ENCODE measurements around the gene SERPINA4. TPM values are rescaled to one million over a fixed set of nuclear protein-coding genes. Genes with fewer than 3 reads are reported as not detected.
A peak's percentile ranks its signal among the peaks of the same experiment; 100 is the strongest.

SERPINA4 gene
- total and polyA plus RNA-seq, 11 donors: not detected

- peaks cover 0 to 10% (median 0%) of the 10 kb centered on the region in 9 donors for H3K27me3 ChIP-seq
- TF ChIP-seq CTCF (IDR thresholded peaks at IDR 0.05): no peak
- no peak for TF ChIP-seq POLR2A (IDR thresholded peaks at IDR 0.05)
- no peak for ATAC-seq
- peaks cover 0 to 9% (median 0%) of the 10 kb centered on the region in 12 donors for H3K4me1 ChIP-seq
- H3K9me3 ChIP-seq: no peaks in the 10 kb centered on the region
- 72 to 82% (median 75%) methylated on average over 7 of the region's 7 CpGs for WGBS, 4 donors
- no peaks in the 10 kb centered on the region for H3K36me3 ChIP-seq
- peak overlapping the region in 1 of 12 donors; percentile 67 for H3K27ac ChIP-seq
- no peak for DNase-seq
- H3K4me3 ChIP-seq: no peak overlapping the region
- intact Hi-C loops (cut with DNase I): no loop called here
Observed at GRCh38 chr14:94572637-94573303, 11.5 kb downstream of the SERPINA4 start.

- DNase-seq (no peak), ATAC-seq (no peak)
- Histone ChIP-seq H3K27ac (no peak overlapping the region), H3K27me3 (peaks cover 0 to 10% (median 0%) of the 10 kb centered on the region in 9 donors), H3K36me3 (no peaks in the 10 kb centered on the region), H3K9me3 (no peaks in the 10 kb centered on the region), H3K4me1 (peaks cover 0 to 9% (median 0%) of the 10 kb centered on the region in 12 donors), H3K4me3 (no peak overlapping the region)
- WGBS, 4 donors: 78 to 84% (median 82%) methylated on average over 5 to 6 of the region's 6 CpGs
- TF ChIP-seq POLR2A (IDR thresholded peaks at IDR 0.05) (no peak), CTCF (IDR thresholded peaks at IDR 0.05) (no peak)
- intact Hi-C loops (cut with DNase I): no loop called here
Observed at GRCh38 chr14:94573475-94574277, 12.4 kb downstream of the SERPINA4 start.

- no peak overlapping the region for H3K4me3 ChIP-seq
- intact Hi-C loops (cut with DNase I): no loop called here
- WGBS, 4 donors: 73 to 92% (median 86%) methylated on average over 3 of the region's 3 CpGs
- H3K9me3 ChIP-seq: no peaks in the 10 kb centered on the region
- no peak for TF ChIP-seq POLR2A (IDR thresholded peaks at IDR 0.05)
- no peak for TF ChIP-seq CTCF (IDR thresholded peaks at IDR 0.05)
- peaks cover 0 to 5% (median 0%) of the 10 kb centered on the region in 9 donors for H3K27me3 ChIP-seq
- peaks cover 0 to 9% (median 0%) of the 10 kb centered on the region in 12 donors for H3K4me1 ChIP-seq
- ATAC-seq: no peak
- no peak for DNase-seq
- no peak overlapping the region for H3K27ac ChIP-seq
- no peaks in the 10 kb centered on the region for H3K36me3 ChIP-seq
Observed at GRCh38 chr14:94574336-94574735, 13.1 kb downstream of the SERPINA4 start.
